ENCODE results near the gene CTNND2.

DNA sequence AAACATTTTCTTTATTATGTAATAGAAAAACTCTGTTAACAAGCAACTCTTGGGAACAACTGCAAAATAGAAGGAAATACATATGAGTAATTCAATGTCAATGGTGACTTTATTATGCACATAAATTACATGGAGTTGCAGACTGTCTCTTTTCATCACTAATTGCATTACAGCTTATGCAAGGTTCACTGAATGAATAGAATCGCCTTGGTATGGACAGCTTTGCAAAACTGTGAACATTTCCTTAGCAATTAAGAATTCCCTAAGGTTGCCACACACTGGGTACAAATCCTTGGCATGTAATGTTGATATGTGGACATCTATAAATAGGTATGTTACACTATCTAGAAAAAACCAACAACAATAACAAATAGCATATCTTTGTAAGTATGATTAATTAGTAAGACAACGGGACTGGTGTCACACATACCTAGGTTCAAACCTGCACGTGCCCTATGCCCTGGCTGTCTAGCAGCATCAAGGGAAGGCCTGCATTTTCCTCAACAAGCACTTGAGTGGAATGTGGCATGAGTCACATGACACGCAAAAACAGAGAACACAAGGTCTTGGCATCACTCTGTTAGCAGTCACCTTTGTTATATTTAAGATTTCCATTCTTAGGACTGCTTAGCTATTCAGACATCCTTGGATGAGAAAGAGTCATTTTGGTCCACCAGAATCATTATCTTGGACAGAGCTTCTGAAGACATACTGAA is 263.9 kb downstream of the CTNND2 start:
- TF ChIP-seq CTCF (IDR thresholded peaks at IDR 0.05) (no peak), POLR2A (IDR thresholded peaks at IDR 0.05) (no peak)

Measured in Peyer's patch (tissue), 4 donors.